H1 (cell line): ENCODE measurements around the gene ZFAND3. TPM values are rescaled to one million over a fixed set of nuclear protein-coding genes. Genes with fewer than 3 reads are reported as not detected.

ENCODE experiments used
- CTCF ChIA-PET: fragments of 300-600 bp; sonication (Branson Sonifier 250); formaldehyde crosslinking; loops from one replicate; lab custom pipeline; 2021; ENCODE audit not compliant: partially characterized antibody; lab: Charles Lee
- POLR2A ChIA-PET: fragments of 300-600 bp; sonication (Branson Sonifier 250); formaldehyde crosslinking; loops from one replicate; lab custom pipeline; 2021; ENCODE audit warnings: inconsistent platforms; ENCODE audit not compliant: partially characterized antibody; lab: Charles Lee
- DNase-seq, 2 experiments: peaks; one replicate each; pipeline versions ENCODE4 v3.0.0 to v3.0.0-alpha.2; 2010 to 2022; ENCODE audit warnings: low spot score in 2 of 2, low read depth in 1 of 2, mixed read lengths in 1 of 2
- FAIRE-seq: peaks from 2 replicates; lab custom pipeline; 2011; peaks lifted over from hg19 to GRCh38; lab: Jason Lieb, UNC
- H2AFZ ChIP-seq: 2 replicates; pipeline ENCODE4 v1.8.1; 2012; ENCODE audit warnings: low read length, inconsistent platforms
- H2AK5ac ChIP-seq: 2 replicates; pipeline ENCODE4 v1.6.1; 2013; ENCODE audit warnings: low read depth, low read length
- H2BK120ac ChIP-seq: replicated peaks from 2 replicates; pipeline ENCODE3; 2013; ENCODE audit warnings: low read depth, low read length, inconsistent platforms
- H2BK12ac ChIP-seq: 2 replicates; pipeline ENCODE4 v1.6.1; 2013; ENCODE audit warnings: low read depth, low read length
- H2BK15ac ChIP-seq: 2 replicates; pipeline ENCODE4 v1.6.1; 2013; ENCODE audit warnings: low read length
- H2BK20ac ChIP-seq: 2 replicates; pipeline ENCODE4 v1.6.1; 2013; ENCODE audit warnings: low read length
- H2BK5ac ChIP-seq: 2 replicates; pipeline ENCODE4 v1.6.1; 2013; ENCODE audit warnings: low read depth, low read length
- H3K14ac ChIP-seq: 2 replicates; pipeline ENCODE4 v1.6.1; 2013; ENCODE audit warnings: inconsistent platforms; ENCODE audit not compliant: insufficient read length
- H3K18ac ChIP-seq: 2 replicates; pipeline ENCODE4 v1.6.1; 2013; ENCODE audit warnings: low read length; ENCODE audit errors: extremely low read depth
- H3K23ac ChIP-seq: 2 replicates; pipeline ENCODE4 v1.6.1; 2013; ENCODE audit warnings: inconsistent platforms; ENCODE audit not compliant: insufficient read length
- H3K23me2 ChIP-seq: 2 replicates; pipeline ENCODE4 v1.6.1; 2013; ENCODE audit warnings: low read depth, low read length
- H3K27ac ChIP-seq: 2 replicates; pipeline ENCODE4 v1.6.1; 2011; ENCODE audit warnings: low read depth, low read length, inconsistent platforms
- H3K27me3 ChIP-seq, 4 experiments: replicated peaks in 1 of 4; 1 replicate in 1 of 4; 2 replicates in 3 of 4; pipeline versions ENCODE4 v1.6.1 to v1.8.1; 2011 to 2013; ENCODE audit warnings: low read length in 3 of 4, mild to moderate bottlenecking in 3 of 4, inconsistent platforms in 2 of 4, mixed read lengths in 2 of 4, moderate library complexity in 1 of 4; ENCODE audit not compliant: control insufficient read depth in 3 of 4, insufficient read depth in 3 of 4; ENCODE audit errors: extremely low read depth in 1 of 4
- H3K36me3 ChIP-seq, 4 experiments: 2 replicates each; pipeline versions ENCODE4 v1.6.1 to v1.8.1; 2011 to 2013; ENCODE audit warnings: mild to moderate bottlenecking in 4 of 4, low read length in 3 of 4, moderate library complexity in 2 of 4, control low read depth in 1 of 4, inconsistent platforms in 1 of 4; ENCODE audit not compliant: insufficient read depth in 4 of 4, control insufficient read depth in 2 of 4
- H3K4ac ChIP-seq: replicated peaks from 2 replicates; pipeline ENCODE3; 2013; ENCODE audit warnings: low read length, low read depth, mixed read lengths, inconsistent platforms; ENCODE audit not compliant: insufficient read length
- H3K4me1 ChIP-seq, 4 experiments: replicated peaks in 1 of 4; 1 replicate in 1 of 4; 2 replicates in 3 of 4; pipeline versions ENCODE4 v1.6.1 to v1.8.1; 2011 to 2013; ENCODE audit warnings: low read length in 3 of 4, inconsistent platforms in 2 of 4, mixed read lengths in 1 of 4; ENCODE audit not compliant: insufficient read depth in 4 of 4, control insufficient read depth in 3 of 4
- H3K4me2 ChIP-seq, 2 experiments: 2 replicates each; pipeline versions ENCODE4 v1.6.1 to v1.8.1; 2011 to 2013; ENCODE audit warnings: low read depth in 2 of 2, low read length in 2 of 2, control low read depth in 1 of 2, inconsistent platforms in 1 of 2, mild to moderate bottlenecking in 1 of 2; ENCODE audit not compliant: insufficient read depth in 1 of 2
- H3K4me3 ChIP-seq, 4 experiments: fragments of 200-600, 300-600 bp in 1 of 4; sonication (generic), shearing (Covaris generic), sonication (Bioruptor Twin) in 1 of 4; 2 replicates each; pipeline versions ENCODE4 v1.5.1 to v1.8.1; 2011 to 2016; ENCODE audit warnings: low read length in 4 of 4, low read depth in 3 of 4, control low read depth in 2 of 4, inconsistent platforms in 2 of 4, mild to moderate bottlenecking in 2 of 4, mixed read lengths in 1 of 4, moderate library complexity in 1 of 4; ENCODE audit not compliant: insufficient read depth in 2 of 4; ENCODE audit errors: extremely low read depth in 1 of 4
- H3K56ac ChIP-seq: replicated peaks from 2 replicates; pipeline ENCODE3; 2013; ENCODE audit warnings: low read depth, mild to moderate bottlenecking, mixed read lengths, low read length, inconsistent platforms; ENCODE audit not compliant: insufficient read length
- H3K79me1 ChIP-seq: 2 replicates; pipeline ENCODE4 v1.6.1; 2013; ENCODE audit warnings: low read depth, low read length, control low read depth
- H3K79me2 ChIP-seq, 2 experiments: 2 replicates each; pipeline versions ENCODE4 v1.6.1 to v1.8.1; 2012 to 2013; ENCODE audit warnings: low read length in 2 of 2, mild to moderate bottlenecking in 2 of 2, inconsistent platforms in 1 of 2; ENCODE audit not compliant: insufficient read depth in 2 of 2, control insufficient read depth in 1 of 2
- H3K9ac ChIP-seq, 4 experiments: replicated peaks in 1 of 4; 1 replicate in 1 of 4; 2 replicates in 3 of 4; pipeline versions ENCODE4 v1.6.1 to v1.8.1; 2011 to 2013; ENCODE audit warnings: low read depth in 3 of 4, low read length in 3 of 4, control low read depth in 2 of 4, mild to moderate bottlenecking in 2 of 4, moderate library complexity in 2 of 4, inconsistent platforms in 1 of 4; ENCODE audit errors: extremely low read depth in 1 of 4
- H3K9me3 ChIP-seq, 2 experiments: 2 replicates each; pipeline versions ENCODE4 v1.6.1 to v1.8.1; 2012 to 2013; ENCODE audit warnings: mild to moderate bottlenecking in 2 of 2, moderate library complexity in 2 of 2, control low read depth in 1 of 2, inconsistent platforms in 1 of 2, low read depth in 1 of 2, low read length in 1 of 2, mixed read lengths in 1 of 2; ENCODE audit not compliant: insufficient read depth in 2 of 2
- H4K20me1 ChIP-seq, 2 experiments: replicated peaks in 1 of 2; 2 replicates each; pipeline versions ENCODE3 to v1.8.1; 2011 to 2013; ENCODE audit warnings: inconsistent platforms in 2 of 2, low read length in 2 of 2, mild to moderate bottlenecking in 1 of 2; ENCODE audit not compliant: insufficient read depth in 2 of 2, control insufficient read depth in 1 of 2
- H4K5ac ChIP-seq: 2 replicates; pipeline ENCODE4 v1.6.1; 2013; ENCODE audit warnings: low read length, low read depth, mixed read lengths, inconsistent platforms; ENCODE audit not compliant: insufficient read length
- H4K8ac ChIP-seq: 2 replicates; pipeline ENCODE4 v1.8.0; 2013; ENCODE audit warnings: mild to moderate bottlenecking, moderate library complexity, low read length, inconsistent platforms; ENCODE audit not compliant: insufficient read depth; ENCODE audit errors: extremely low read depth
- H4K91ac ChIP-seq: replicated peaks from 2 replicates; pipeline ENCODE3; 2013; ENCODE audit warnings: low read length, mixed read lengths, inconsistent platforms; ENCODE audit not compliant: insufficient read length
- ASH2L ChIP-seq: fragments of 200-600, 300-600 bp; sonication (generic); IDR thresholded peaks from one replicate; pipeline ENCODE4 v1.7.1; 2017; ENCODE audit warnings: low read length
- HDAC6 ChIP-seq: IDR thresholded peaks from one replicate; pipeline ENCODE4 v1.7.1; 2012; ENCODE audit warnings: low read depth, mild to moderate bottlenecking, inconsistent platforms, low read length, moderate library complexity
- KDM4A ChIP-seq: IDR thresholded peaks from one replicate; pipeline ENCODE4 v1.7.1; 2012; ENCODE audit warnings: low read depth, mild to moderate bottlenecking, moderate library complexity, low read length, inconsistent platforms; ENCODE audit not compliant: severe bottlenecking
- KDM5A ChIP-seq: fragments of 200-600 bp; IDR thresholded peaks from 2 replicates; pipeline ENCODE4 v1.7.1; 2012; ENCODE audit warnings: mild to moderate bottlenecking, low read length, inconsistent platforms, mixed read lengths
- POU5F1 ChIP-seq: IDR thresholded peaks from 2 replicates; pipeline ENCODE4 v1.6.1; 2011; ENCODE audit warnings: low read depth, mild to moderate bottlenecking, low read length, moderate library complexity
- RAD21 ChIP-seq, 2 experiments: IDR thresholded peaks in 1 of 2; conservative IDR thresholded peaks in 1 of 2; 2 replicates each; pipeline ENCODE4 v1.6.1; 2011; ENCODE audit warnings: low read depth in 2 of 2, low read length in 2 of 2, improper control_type of control experiment in 1 of 2, inconsistent platforms in 1 of 2, mild to moderate bottlenecking in 1 of 2, moderate library complexity in 1 of 2
- SP4 ChIP-seq: IDR thresholded peaks from 2 replicates; pipeline ENCODE4 v1.6.1; 2012; ENCODE audit warnings: low read length, inconsistent platforms
- SUZ12 ChIP-seq: fragments of 200-600 bp; sonication (generic); IDR thresholded peaks from 2 replicates; pipeline ENCODE4 v1.6.1; 2012; ENCODE audit warnings: mild to moderate bottlenecking, inconsistent platforms, low read length, moderate library complexity, mixed read lengths
- TAF7 ChIP-seq: optimal IDR thresholded peaks from 2 replicates; pipeline ENCODE3; 2011; ENCODE audit warnings: low read depth, mild to moderate bottlenecking, inconsistent platforms, low read length, moderate library complexity, borderline replicate concordance
- WGBS, 2 experiments: shearing (Covaris generic) in 1 of 2; methylation state at CpG; one replicate each; pipeline versions ENCODE4 v1.1.6 to v1.1.7; 2013 to 2015; ENCODE audit warnings: low lambda C conversion rate in 2 of 2, mixed read lengths in 2 of 2, inconsistent platforms in 1 of 2, low coverage in 1 of 2, missing lambda C conversion rate in 1 of 2; ENCODE audit not compliant: insufficient replicate concordance in 2 of 2, insufficient coverage in 1 of 2, insufficient read length in 1 of 2; ENCODE audit errors: extremely low coverage in 1 of 2, missing lambda C conversion rate in 1 of 2; 5-methylcytosine and 5-hydroxymethylcytosine counted together
- polyA plus RNA-seq, 7 experiments: library from polyadenylated mRNA; depleted of rRNA in 3 of 7; stranded (reverse) in 5 of 7; unstranded in 2 of 7; fragments of >200 nt in 5 of 7; fragments of 200-250 nt in 2 of 7; gene quantifications; 1 replicate in 5 of 7; 2 replicates in 1 of 7; 4 replicates in 1 of 7; pipeline versions ENCODE4 v1.2.1 to v1.2.3, GENCODE V29; 2011 to 2013; ENCODE audit warnings: missing spikeins in 2 of 7, mixed read lengths in 2 of 7
- total RNA-seq: library from RNA; stranded (reverse); fragmentation: NEBNext Ultra II Directional; extraction: Animal tissue kit (Norgen Biotek cat#: 25700); gene quantifications from 2 replicates; pipeline ENCODE4 v1.2.1, GENCODE V29; 2021

ZFAND3 gene
- total and polyA plus RNA-seq, 2 of the 8 experiments (the other 6 are each of a cell fraction or from before 2014, with no cell fraction given) = 13.0 to 51.3 TPM

DNA sequence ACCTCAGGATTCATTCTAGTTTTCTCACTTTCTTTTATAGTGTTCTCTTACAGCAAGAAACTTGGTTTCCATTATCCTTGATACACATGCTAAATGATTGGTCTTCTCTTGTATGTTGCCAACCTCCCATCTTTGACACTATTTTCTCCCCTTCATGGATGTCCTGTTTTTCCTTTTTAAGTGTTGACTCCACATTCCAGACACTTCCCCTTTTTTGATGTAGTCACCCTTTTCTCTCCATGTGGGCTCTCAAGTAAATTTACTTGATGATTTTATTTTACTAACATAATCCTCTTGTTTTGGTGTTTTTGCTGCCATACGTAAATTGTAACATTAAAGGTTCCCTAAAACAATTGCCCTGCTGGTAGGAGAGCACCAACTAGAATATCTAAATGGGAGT is 148.1 kb downstream of the ZFAND3 start:
- Histone ChIP-seq H2AK5ac (no peak overlapping the region), H3K27ac (no peak overlapping the region), H4K20me1 (peaks cover 0 to 1% of the 10 kb centered on the region in 2 experiments), H4K8ac (no peak overlapping the region), H2BK5ac (no peak overlapping the region), H2BK12ac (no peak overlapping the region), H3K9ac (no peak overlapping the region), H3K79me2 (peaks cover 0 to 19% of the 10 kb centered on the region in 2 experiments; a peak in 2 of 4 replicates), H3K27me3 (no peaks in the 10 kb centered on the region), H3K9me3 (peaks cover 0 to 6% of the 10 kb centered on the region in 2 experiments; a peak in 1 of 4 replicates), H3K23ac (no peak overlapping the region), H3K36me3 (no peaks in the 10 kb centered on the region), H3K56ac (no peak overlapping the region), H2BK120ac (no peak overlapping the region), H2BK20ac (no peak overlapping the region), H3K23me2 (no peaks in the 10 kb centered on the region), H2AFZ (no peak overlapping the region), H3K79me1 (no peaks in the 10 kb centered on the region), H3K4me3 (no peak overlapping the region), H3K14ac (no peak overlapping the region), H4K5ac (no peak overlapping the region), H3K4me1 (no peaks in the 10 kb centered on the region), H3K4me2 (no peak overlapping the region), H2BK15ac (no peak overlapping the region), H3K18ac (no peak overlapping the region), H4K91ac (no peak overlapping the region), H3K4ac (no peak overlapping the region)
- ChIA-PET POLR2A (no interaction called here), CTCF (no interaction called here)
- TF ChIP-seq KDM4A (no peak), SP4 (no peak), POU5F1 (no peak), RAD21 (IDR thresholded peaks at IDR 0.05 in 1 of 2, conservative IDR thresholded peaks at IDR 0.05 in 1 of 2; ENCODE audit: low read depth in 2 of 2, low read length in 2 of 2) (no peak), ASH2L (no peak), TAF7 (no peak), KDM5A (no peak), SUZ12 (no peak), HDAC6 (no peak)
- FAIRE-seq = no peak
- WGBS, 2 experiments = 76% methylated on average over 1 of the region's 1 CpG; no CpG with 5 or more reads in 1 of the 2 experiments
- no peak for DNase-seq
